Smooth muscle cell (in vitro differentiated cells): Measurements from ENCODE around the gene JAK2. TPM values are rescaled to one million over a fixed set of nuclear protein-coding genes. Genes with fewer than 3 reads are reported as not detected.

Source experiments
- DNase-seq: peaks from one replicate; lab custom pipeline; 2025; ENCODE audit not compliant: unreplicated experiment; lab: John Stamatoyannopoulos, UW
- H2AFZ ChIP-seq: fragments of 200-600 bp; sonication (generic); 2 replicates; pipeline ENCODE4 v1.6.0; 2016; ENCODE audit warnings: antibody characterized with exemption, low read depth, mild to moderate bottlenecking
- H3F3A ChIP-seq: fragments of 200-600 bp; sonication (generic); 2 replicates; pipeline ENCODE4 v1.6.0; 2017; ENCODE audit warnings: antibody characterized with exemption, low read depth
- H3K27ac ChIP-seq: fragments of 200-600 bp; sonication (generic); 2 replicates; pipeline ENCODE4 v1.5.1; 2016; ENCODE audit warnings: low read depth, mild to moderate bottlenecking
- H3K27me3 ChIP-seq: fragments of 200-600 bp; sonication (generic); 2 replicates; pipeline ENCODE4 v1.6.1; 2016; ENCODE audit warnings: low read depth, mild to moderate bottlenecking
- H3K36me3 ChIP-seq: fragments of 200-600 bp; sonication (generic); 2 replicates; pipeline ENCODE4 v1.5.1; 2016; ENCODE audit warnings: low read depth
- H3K4me1 ChIP-seq: fragments of 200-600 bp; sonication (generic); 2 replicates; pipeline ENCODE4 v1.5.1; 2016; ENCODE audit warnings: low read depth
- H3K4me2 ChIP-seq: fragments of 200-600 bp; sonication (generic); 2 replicates; pipeline ENCODE4 v1.6.0; 2016; ENCODE audit warnings: mild to moderate bottlenecking
- H3K4me3 ChIP-seq: fragments of 200-600 bp; sonication (generic); 2 replicates; pipeline ENCODE4 v1.5.1; 2016; ENCODE audit warnings: mild to moderate bottlenecking
- H3K79me2 ChIP-seq: fragments of 200-600 bp; sonication (generic); 2 replicates; pipeline ENCODE4 v1.6.0; 2016; ENCODE audit warnings: low read depth, mild to moderate bottlenecking
- H3K9ac ChIP-seq: fragments of 200-600 bp; sonication (generic); 2 replicates; pipeline ENCODE4 v1.6.0; 2016; ENCODE audit warnings: low read depth
- H3K9me3 ChIP-seq: fragments of 200-600 bp; sonication (generic); replicated peaks from 2 replicates; pipeline ENCODE4 v1.5.1; 2016; ENCODE audit warnings: low read depth
- H4K20me1 ChIP-seq: fragments of 200-600 bp; sonication (generic); 2 replicates; pipeline ENCODE4 v1.6.0; 2016; ENCODE audit warnings: low read depth
- WGBS: methylation state at CpG from one replicate; pipeline ENCODE4 v1.1.7; 2016; ENCODE audit warnings: low lambda C conversion rate; 5-methylcytosine and 5-hydroxymethylcytosine counted together
- polyA plus RNA-seq: library from polyadenylated mRNA; unstranded; fragments of >200 nt; fragmentation: Nextera tagmentation; extraction: Ambion mirVana; gene quantifications from 2 replicates; pipeline ENCODE4 v1.2.1, GENCODE V29; 2016
- total RNA-seq: library from RNA; depleted of rRNA; stranded (reverse); fragments of >200 nt; gene quantifications from 2 replicates; pipeline ENCODE4 v1.2.3, GENCODE V29; 2014
- TF ChIP-seq, protein P1 (sequence below): fragments of 200-600 bp; sonication (generic); IDR thresholded peaks from 2 replicates; pipeline ENCODE4 v1.5.1; 2017; ENCODE audit warnings: borderline replicate concordance, mild to moderate bottlenecking, antibody characterized with exemption; ENCODE audit not compliant: insufficient read depth, poor library complexity, severe bottlenecking

The JAK2 gene
- total and polyA plus RNA-seq, 2 experiments from 2014 or later, result 4.9 to 12.0 TPM

GRCh38 chr9:4997196-4997595 is 12.1 kb downstream of the JAK2 start:
- TF ChIP-seq, protein P1, sequence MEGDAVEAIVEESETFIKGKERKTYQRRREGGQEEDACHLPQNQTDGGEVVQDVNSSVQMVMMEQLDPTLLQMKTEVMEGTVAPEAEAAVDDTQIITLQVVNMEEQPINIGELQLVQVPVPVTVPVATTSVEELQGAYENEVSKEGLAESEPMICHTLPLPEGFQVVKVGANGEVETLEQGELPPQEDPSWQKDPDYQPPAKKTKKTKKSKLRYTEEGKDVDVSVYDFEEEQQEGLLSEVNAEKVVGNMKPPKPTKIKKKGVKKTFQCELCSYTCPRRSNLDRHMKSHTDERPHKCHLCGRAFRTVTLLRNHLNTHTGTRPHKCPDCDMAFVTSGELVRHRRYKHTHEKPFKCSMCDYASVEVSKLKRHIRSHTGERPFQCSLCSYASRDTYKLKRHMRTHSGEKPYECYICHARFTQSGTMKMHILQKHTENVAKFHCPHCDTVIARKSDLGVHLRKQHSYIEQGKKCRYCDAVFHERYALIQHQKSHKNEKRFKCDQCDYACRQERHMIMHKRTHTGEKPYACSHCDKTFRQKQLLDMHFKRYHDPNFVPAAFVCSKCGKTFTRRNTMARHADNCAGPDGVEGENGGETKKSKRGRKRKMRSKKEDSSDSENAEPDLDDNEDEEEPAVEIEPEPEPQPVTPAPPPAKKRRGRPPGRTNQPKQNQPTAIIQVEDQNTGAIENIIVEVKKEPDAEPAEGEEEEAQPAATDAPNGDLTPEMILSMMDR, result no peak
- Histone ChIP-seq H3K4me3 (no peak overlapping the region), H3K36me3 (peaks cover 15% of the 10 kb centered on the region), H3K27me3 (no peaks in the 10 kb centered on the region), H3F3A (peaks cover 3% of the 10 kb centered on the region), H3K4me1 (no peaks in the 10 kb centered on the region), H3K9ac (no peak overlapping the region), H3K27ac (no peak overlapping the region), H3K4me2 (no peak overlapping the region), H2AFZ (no peak overlapping the region), H3K79me2 (peaks cover 36% of the 10 kb centered on the region), H3K9me3 (no peaks in the 10 kb centered on the region), H4K20me1 (peaks cover 9% of the 10 kb centered on the region)
- no peak for DNase-seq
- 99% methylated on average over 3 of the region's 3 CpGs for WGBS

GRCh38 chr9:4997631-4998030 is 12.6 kb downstream of the JAK2 start:
- peaks cover 3% of the 10 kb centered on the region for H3F3A ChIP-seq
- no peak overlapping the region for H3K9ac ChIP-seq
- H3K9me3 ChIP-seq, result no peaks in the 10 kb centered on the region
- H3K4me2 ChIP-seq, result no peak overlapping the region
- peaks cover 18% of the 10 kb centered on the region for H3K36me3 ChIP-seq
- peaks cover 9% of the 10 kb centered on the region for H4K20me1 ChIP-seq
- no peak overlapping the region for H3K4me3 ChIP-seq
- peaks cover 40% of the 10 kb centered on the region for H3K79me2 ChIP-seq
- TF ChIP-seq, protein P1, result no peak
- H3K4me1 ChIP-seq, result no peaks in the 10 kb centered on the region
- no peaks in the 10 kb centered on the region for H3K27me3 ChIP-seq
- no peak for DNase-seq
- H2AFZ ChIP-seq, result no peak overlapping the region
- no peak overlapping the region for H3K27ac ChIP-seq

- no peaks in the 10 kb centered on the region for H3K4me1 ChIP-seq
- H3F3A ChIP-seq, result no peaks in the 10 kb centered on the region
- H3K27ac ChIP-seq, result no peak overlapping the region
- peaks cover 40% of the 10 kb centered on the region for H3K79me2 ChIP-seq
- peaks cover 10% of the 10 kb centered on the region for H3K9me3 ChIP-seq
- H2AFZ ChIP-seq, result no peak overlapping the region
- H3K27me3 ChIP-seq, result no peaks in the 10 kb centered on the region
- no peak for DNase-seq
- no peak overlapping the region for H3K4me3 ChIP-seq
- peaks cover 3% of the 10 kb centered on the region for H4K20me1 ChIP-seq
- H3K9ac ChIP-seq, result no peak overlapping the region
- peaks cover 19% of the 10 kb centered on the region for H3K36me3 ChIP-seq
- H3K4me2 ChIP-seq, result no peak overlapping the region
- WGBS, result 82% methylated on average over 1 of the region's 1 CpG
- TF ChIP-seq, protein P1, result no peak
Observed at GRCh38 chr9:5002811-5003210, 17.7 kb downstream of the JAK2 start.

GRCh38 chr9:5004481-5004880 is 19.4 kb downstream of the JAK2 start:
- H3K4me2 ChIP-seq, result no peak overlapping the region
- H3K36me3 ChIP-seq, result peaks cover 19% of the 10 kb centered on the region
- no peaks in the 10 kb centered on the region for H3K4me1 ChIP-seq
- no peak overlapping the region for H3K27ac ChIP-seq
- peaks cover 52% of the 10 kb centered on the region for H3K79me2 ChIP-seq
- no peak for DNase-seq
- H4K20me1 ChIP-seq, result peaks cover 13% of the 10 kb centered on the region
- H3F3A ChIP-seq, result no peaks in the 10 kb centered on the region
- TF ChIP-seq, protein P1, result no peak
- no peak overlapping the region for H2AFZ ChIP-seq
- H3K9me3 ChIP-seq, result peaks cover 10% of the 10 kb centered on the region
- no peak overlapping the region for H3K4me3 ChIP-seq
- no peak overlapping the region for H3K9ac ChIP-seq
- no peaks in the 10 kb centered on the region for H3K27me3 ChIP-seq
